Neuron (in vitro differentiated cells): Measurements from ENCODE around the gene FXYD7.
"Not testable (repeated sequence)": the region's sequence is repeated elsewhere in the genome, so short reads cannot be mapped to it uniquely, and the experiment has no call there.

Experiments used
- H2AFZ ChIP-seq: one replicate; pipeline ENCODE4 v1.6.1; 2013; ENCODE audit warnings: low read depth, mild to moderate bottlenecking, inconsistent platforms, low read length, moderate library complexity
- H3K27me3 ChIP-seq: one replicate; pipeline ENCODE4 v1.6.1; 2013; ENCODE audit warnings: low read length; ENCODE audit not compliant: insufficient read depth
- H3K36me3 ChIP-seq: one replicate; pipeline ENCODE4 v1.6.1; 2013; ENCODE audit warnings: low read length; ENCODE audit not compliant: insufficient read depth
- H3K4me1 ChIP-seq: one replicate; pipeline ENCODE4 v1.6.1; 2013; ENCODE audit warnings: low read length; ENCODE audit not compliant: insufficient read depth
- H3K4me3 ChIP-seq: 2 replicates; pipeline ENCODE4 v1.5.1; 2013; ENCODE audit warnings: mild to moderate bottlenecking, low read length, moderate library complexity
- H3K9me3 ChIP-seq: one replicate; pipeline ENCODE4 v1.6.1; 2013; ENCODE audit warnings: low read length

FXYD7 gene

GRCh38 chr19:35151273-35152065, 8.4 kb downstream of the FXYD7 start:
- H3K36me3 ChIP-seq: no peaks in the 10 kb centered on the region
- no peak overlapping the region for H3K4me3 ChIP-seq
- no peaks in the 10 kb centered on the region for H3K9me3 ChIP-seq
- no peak overlapping the region for H2AFZ ChIP-seq
- H3K4me1 ChIP-seq: peaks cover 30% of the 10 kb centered on the region
- H3K27me3 ChIP-seq: peaks cover 35% of the 10 kb centered on the region

- H3K36me3 ChIP-seq, H2AFZ ChIP-seq, H3K9me3 ChIP-seq, H3K4me3 ChIP-seq: not testable (repeated sequence)
- H3K4me1 ChIP-seq: peaks cover 30% of the 10 kb centered on the region
- peaks cover 41% of the 10 kb centered on the region for H3K27me3 ChIP-seq
Measured at GRCh38 chr19:35153129-35153522, 10.1 kb downstream of the FXYD7 start.

GRCh38 chr19:35153701-35154524, 10.9 kb downstream of the FXYD7 start:
- H3K4me1 ChIP-seq: peaks cover 30% of the 10 kb centered on the region
- H3K36me3 ChIP-seq: no peaks in the 10 kb centered on the region
- H3K27me3 ChIP-seq: peaks cover 41% of the 10 kb centered on the region
- peak overlapping the region; percentile 22 for H3K4me3 ChIP-seq
- H3K9me3 ChIP-seq: no peaks in the 10 kb centered on the region
- H2AFZ ChIP-seq: peak overlapping the region; percentile 69

- Histone ChIP-seq H3K4me3 (peak within 1 kb of the TSS; percentile 23), H3K27me3 (peaks cover 41% of the 10 kb centered on the region), H3K36me3 (no peaks in the 10 kb centered on the region), H3K4me1 (peaks cover 30% of the 10 kb centered on the region), H2AFZ (peak within 1 kb of the TSS; percentile 69), H3K9me3 (no peaks in the 10 kb centered on the region)
Measured at GRCh38 chr19:35154525-35155406, 11.7 kb downstream of the FXYD7 start, which contains the start of gene FXYD5. Gene FXYD5, plus strand, starts transcription at chr19:35154735. Its CDS starts 816 bp downstream, at chr19:35155551.

- H3K4me3 ChIP-seq: no peak overlapping the region
- peaks cover 41% of the 10 kb centered on the region for H3K27me3 ChIP-seq
- H2AFZ ChIP-seq: peak overlapping the region; percentile 69
- no peaks in the 10 kb centered on the region for H3K36me3 ChIP-seq
- H3K9me3 ChIP-seq: no peaks in the 10 kb centered on the region
- H3K4me1 ChIP-seq: peaks cover 30% of the 10 kb centered on the region
Measured at GRCh38 chr19:35155441-35155840, 12.4 kb downstream of the FXYD7 start.

- Histone ChIP-seq H2AFZ (no peak overlapping the region), H3K4me1 (peaks cover 30% of the 10 kb centered on the region), H3K27me3 (peaks cover 39% of the 10 kb centered on the region), H3K4me3 (no peak overlapping the region), H3K36me3 (no peaks in the 10 kb centered on the region), H3K9me3 (no peaks in the 10 kb centered on the region)
Measured at GRCh38 chr19:35155981-35156672, 13.1 kb downstream of the FXYD7 start.

- Histone ChIP-seq H3K27me3 (peaks cover 37% of the 10 kb centered on the region), H3K36me3 (no peaks in the 10 kb centered on the region), H3K9me3 (no peaks in the 10 kb centered on the region)
Measured at GRCh38 chr19:35156673-35157014, 13.6 kb downstream of the FXYD7 start.

GRCh38 chr19:35157431-35157830, 14.4 kb downstream of the FXYD7 start:
- Histone ChIP-seq H3K9me3 (peaks cover 1% of the 10 kb centered on the region), H2AFZ (no peak overlapping the region), H3K4me1 (peaks cover 26% of the 10 kb centered on the region), H3K36me3 (no peaks in the 10 kb centered on the region), H3K4me3 (no peak overlapping the region), H3K27me3 (peaks cover 37% of the 10 kb centered on the region)

More at GRCh38 chr19:35156673-35157014, 13.6 kb downstream of the FXYD7 start:
- Histone ChIP-seq H2AFZ (no peak overlapping the region), H3K4me3 (no peak overlapping the region), H3K4me1 (peaks cover 30% of the 10 kb centered on the region)

GRCh38 chr19:35159606-35160005, 16.6 kb downstream of the FXYD7 start:
- Histone ChIP-seq H2AFZ (no peak overlapping the region), H3K27me3 (peaks cover 23% of the 10 kb centered on the region), H3K9me3 (peaks cover 1% of the 10 kb centered on the region), H3K4me1 (peaks cover 20% of the 10 kb centered on the region), H3K4me3 (no peak overlapping the region), H3K36me3 (no peaks in the 10 kb centered on the region)

GRCh38 chr19:35160629-35161433, 17.8 kb downstream of the FXYD7 start:
- H3K9me3 ChIP-seq: peaks cover 3% of the 10 kb centered on the region
- H2AFZ ChIP-seq: no peak overlapping the region
- peaks cover 20% of the 10 kb centered on the region for H3K4me1 ChIP-seq
- peaks cover 12% of the 10 kb centered on the region for H3K27me3 ChIP-seq
- H3K4me3 ChIP-seq: no peak overlapping the region
- no peaks in the 10 kb centered on the region for H3K36me3 ChIP-seq

GRCh38 chr19:35161434-35161743, 18.3 kb downstream of the FXYD7 start:
- Histone ChIP-seq H3K4me3 (no peak overlapping the region), H3K36me3 (no peaks in the 10 kb centered on the region), H3K27me3 (peaks cover 7% of the 10 kb centered on the region), H3K4me1 (peaks cover 23% of the 10 kb centered on the region), H3K9me3 (peaks cover 3% of the 10 kb centered on the region), H2AFZ (no peak overlapping the region)
